HepG2 (cell line): ENCODE results near the gene ZNF155. TPM values are rescaled to one million over a fixed set of nuclear protein-coding genes. Genes with fewer than 3 reads are reported as not detected.

ENCODE experiments used
- ATM ChIP-seq: fragments of 450-650 bp; IDR thresholded peaks from 2 replicates; pipeline ENCODE4 v1.7.1; 2017; ENCODE audit warnings: mild to moderate bottlenecking, borderline replicate concordance
- EEA1 ChIP-seq: sonication (generic); formaldehyde crosslinking; IDR thresholded peaks from 2 replicates; pipeline ENCODE4 v1.5.1; 2020; ENCODE audit warnings: mild to moderate bottlenecking, missing genetic modification reagents, borderline replicate concordance
- HCFC1 ChIP-seq: fragments of 150-350 bp; IDR thresholded peaks from 2 replicates; pipeline ENCODE4 v1.6.1; 2014; ENCODE audit warnings: low read depth, low read length
- HDAC2 ChIP-seq: sonication (generic); formaldehyde crosslinking; IDR thresholded peaks from 2 replicates; pipeline ENCODE4 v1.4.0; 2020; ENCODE audit warnings: missing genetic modification reagents
- MBD4 ChIP-seq: IDR thresholded peaks from 2 replicates; pipeline ENCODE4 v1.6.1; 2012; ENCODE audit warnings: low read length, inconsistent platforms, borderline replicate concordance
- MXD1 ChIP-seq: sonication (generic); formaldehyde crosslinking; IDR thresholded peaks from 2 replicates; pipeline ENCODE4 v1.4.0; 2020; ENCODE audit warnings: mild to moderate bottlenecking, missing genetic modification reagents
- NCOA5 ChIP-seq: sonication (generic); formaldehyde crosslinking; IDR thresholded peaks from 2 replicates; pipeline ENCODE4 v1.4.0; 2020; ENCODE audit warnings: missing genetic modification reagents
- NFAT5 ChIP-seq: sonication (generic); formaldehyde crosslinking; IDR thresholded peaks from 2 replicates; pipeline ENCODE4 v1.4.0; 2020; ENCODE audit warnings: missing genetic modification reagents
- POLR2G ChIP-seq: fragments of 200-400 bp; formaldehyde crosslinking; IDR thresholded peaks from 2 replicates; pipeline ENCODE4 v1.6.1; 2018; ENCODE audit warnings: mild to moderate bottlenecking, low read depth, low read length, moderate library complexity
- SETDB1 ChIP-seq: sonication (generic); formaldehyde crosslinking; IDR thresholded peaks from 2 replicates; pipeline ENCODE4 v1.5.1; 2020; ENCODE audit warnings: missing genetic modification reagents, mild to moderate bottlenecking, borderline replicate concordance
- SOX6 ChIP-seq, 2 experiments: fragments of 450-650 bp in 1 of 2; sonication (generic) in 1 of 2; formaldehyde crosslinking in 1 of 2; IDR thresholded peaks; 2 replicates each; pipeline versions ENCODE4 v1.4.0 to v1.6.1; 2017 to 2020; ENCODE audit warnings: antibody characterized with exemption in 1 of 2, mild to moderate bottlenecking in 1 of 2, missing genetic modification reagents in 1 of 2
- TEAD3 ChIP-seq: optimal IDR thresholded peaks from 2 replicates; pipeline ENCODE3; 2016; ENCODE audit warnings: borderline replicate concordance
- ZC3H13 ChIP-seq: sonication (generic); formaldehyde crosslinking; IDR thresholded peaks from 2 replicates; pipeline ENCODE4 v1.8.1; 2023; ENCODE audit warnings: mild to moderate bottlenecking, missing genetic modification reagents, moderate library complexity
- ZNF484 ChIP-seq: sonication (generic); formaldehyde crosslinking; IDR thresholded peaks from 2 replicates; pipeline ENCODE4 v1.5.1; 2020; ENCODE audit warnings: mild to moderate bottlenecking, low read depth, missing genetic modification reagents, borderline replicate concordance
- ZNF672 ChIP-seq: sonication (generic); formaldehyde crosslinking; IDR thresholded peaks from 2 replicates; pipeline ENCODE4 v1.8.1; 2022; ENCODE audit warnings: missing genetic modification reagents
- polyA plus RNA-seq, 8 experiments: library from polyadenylated mRNA; depleted of rRNA in 3 of 8; stranded (reverse) in 7 of 8; unstranded in 1 of 8; fragments of >200 nt; fragmentation: Illumina TruSeq in 4 of 8; extraction: Trizol in 4 of 8; gene quantifications; 2 replicates each; pipeline versions ENCODE4 v1.2.1 to v1.2.3, GENCODE V29; 2011 to 2016; ENCODE audit warnings: low read depth in 4 of 8, missing spikeins in 1 of 8, mixed read lengths in 1 of 8; ENCODE audit not compliant: insufficient read depth in 1 of 8
- total RNA-seq, 5 experiments: library from RNA; depleted of rRNA; stranded (reverse); fragments of >200 nt; fragmentation: Illumina TruSeq; extraction: Trizol; gene quantifications; 2 replicates each; pipeline ENCODE4 v1.2.3, GENCODE V29; 2016; ENCODE audit warnings: low read depth in 1 of 5
- TF ChIP-seq, protein P1 (sequence below): sonication (generic); formaldehyde crosslinking; IDR thresholded peaks from 2 replicates; pipeline ENCODE4 v1.5.1; 2020; ENCODE audit warnings: mild to moderate bottlenecking, missing genetic modification reagents

ZNF155 gene
- total and polyA plus RNA-seq, 2 of the 13 experiments (the other 11 are each of a cell fraction or from before 2014, with no cell fraction given) = 2.5 to 3.6 TPM

GRCh38 chr19:43950834-43951645 is 32.9 kb upstream of the ZNF155 start, which contains the start of gene ZNF221 (continued):
- TF ChIP-seq, protein P1, sequence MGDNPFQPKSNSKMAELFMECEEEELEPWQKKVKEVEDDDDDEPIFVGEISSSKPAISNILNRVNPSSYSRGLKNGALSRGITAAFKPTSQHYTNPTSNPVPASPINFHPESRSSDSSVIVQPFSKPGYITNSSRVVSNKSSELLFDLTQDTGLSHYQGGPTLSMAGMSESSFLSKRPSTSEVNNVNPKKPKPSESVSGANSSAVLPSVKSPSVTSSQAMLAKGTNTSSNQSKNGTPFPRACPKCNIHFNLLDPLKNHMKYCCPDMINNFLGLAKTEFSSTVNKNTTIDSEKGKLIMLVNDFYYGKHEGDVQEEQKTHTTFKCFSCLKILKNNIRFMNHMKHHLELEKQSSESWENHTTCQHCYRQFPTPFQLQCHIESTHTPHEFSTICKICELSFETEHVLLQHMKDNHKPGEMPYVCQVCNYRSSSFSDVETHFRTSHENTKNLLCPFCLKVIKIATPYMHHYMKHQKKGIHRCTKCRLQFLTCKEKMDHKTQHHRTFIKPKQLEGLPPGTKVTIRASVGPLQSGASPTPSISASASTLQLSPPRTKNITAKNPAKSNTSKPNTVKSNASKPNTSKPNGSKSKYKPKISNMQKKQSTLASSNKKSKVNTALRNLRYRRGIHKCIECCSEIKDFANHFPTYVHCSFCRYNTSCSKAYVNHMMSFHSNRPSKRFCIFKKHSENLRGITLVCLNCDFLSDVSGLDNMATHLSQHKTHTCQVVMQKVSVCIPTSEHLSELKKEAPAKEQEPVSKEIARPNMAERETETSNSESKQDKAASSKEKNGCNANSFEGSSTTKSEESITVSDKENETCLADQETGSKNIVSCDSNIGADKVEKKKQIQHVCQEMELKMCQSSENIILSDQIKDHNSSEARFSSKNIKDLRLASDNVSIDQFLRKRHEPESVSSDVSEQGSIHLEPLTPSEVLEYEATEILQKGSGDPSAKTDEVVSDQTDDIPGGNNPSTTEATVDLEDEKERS (CRISPR knock-in tag) = 0 out of 2 replicates have a peak, but pooled peaks have one; percentile 44
- 0 out of 2 replicates have a peak, but pooled peaks have one; percentile 46 for TF ChIP-seq SETDB1
- no peak for TF ChIP-seq MXD1 (CRISPR knock-in tag)
- TF ChIP-seq NCOA5 (CRISPR knock-in tag) = no peak
- no peak for TF ChIP-seq SOX6 (IDR thresholded peaks at IDR 0.05)
- no peak for TF ChIP-seq SOX6 (CRISPR knock-in tag; IDR thresholded peaks at IDR 0.05)
- peak; percentile 59; the same call in 1 of the 2 replicates for TF ChIP-seq POLR2G
- no peak for TF ChIP-seq ZNF672 (CRISPR knock-in tag)
- no peak for TF ChIP-seq ZC3H13
- TF ChIP-seq TEAD3 = peak; percentile 68
- no peak for TF ChIP-seq MBD4
- TF ChIP-seq ZNF484 = no peak
- 0 out of 2 replicates have a peak, but pooled peaks have one; percentile 26 for TF ChIP-seq HDAC2
- no peak for TF ChIP-seq NFAT5 (CRISPR knock-in tag)
- TF ChIP-seq ATM = no peak
- peak; percentile 94 for TF ChIP-seq HCFC1
- no peak for TF ChIP-seq EEA1
